ENCODE data around the gene RNASE4.

DNA sequence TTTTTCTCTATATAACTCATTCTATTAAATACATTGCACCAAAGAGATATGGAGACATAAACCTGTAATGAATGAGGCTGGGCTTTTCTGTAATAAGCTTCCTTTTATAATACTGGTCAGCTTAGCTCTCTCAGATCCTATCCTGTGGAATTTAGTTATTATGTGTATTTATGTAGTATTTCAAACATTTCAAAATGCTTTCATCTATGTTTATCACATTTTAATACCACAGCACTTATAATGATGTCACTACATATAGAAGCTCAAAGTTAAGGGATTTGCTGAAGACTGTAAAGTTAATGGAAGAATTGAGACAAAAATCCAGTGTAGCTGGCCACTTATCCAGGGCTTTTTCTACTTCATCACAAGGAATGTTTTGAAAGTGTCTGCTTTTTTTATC is 15.6 kb downstream of the RNASE4 start:
- no peak for TF ChIP-seq EZH2 (IDR thresholded peaks at IDR 0.05; ENCODE audit: borderline replicate concordance, low read length)
- TF ChIP-seq, protein P1, sequence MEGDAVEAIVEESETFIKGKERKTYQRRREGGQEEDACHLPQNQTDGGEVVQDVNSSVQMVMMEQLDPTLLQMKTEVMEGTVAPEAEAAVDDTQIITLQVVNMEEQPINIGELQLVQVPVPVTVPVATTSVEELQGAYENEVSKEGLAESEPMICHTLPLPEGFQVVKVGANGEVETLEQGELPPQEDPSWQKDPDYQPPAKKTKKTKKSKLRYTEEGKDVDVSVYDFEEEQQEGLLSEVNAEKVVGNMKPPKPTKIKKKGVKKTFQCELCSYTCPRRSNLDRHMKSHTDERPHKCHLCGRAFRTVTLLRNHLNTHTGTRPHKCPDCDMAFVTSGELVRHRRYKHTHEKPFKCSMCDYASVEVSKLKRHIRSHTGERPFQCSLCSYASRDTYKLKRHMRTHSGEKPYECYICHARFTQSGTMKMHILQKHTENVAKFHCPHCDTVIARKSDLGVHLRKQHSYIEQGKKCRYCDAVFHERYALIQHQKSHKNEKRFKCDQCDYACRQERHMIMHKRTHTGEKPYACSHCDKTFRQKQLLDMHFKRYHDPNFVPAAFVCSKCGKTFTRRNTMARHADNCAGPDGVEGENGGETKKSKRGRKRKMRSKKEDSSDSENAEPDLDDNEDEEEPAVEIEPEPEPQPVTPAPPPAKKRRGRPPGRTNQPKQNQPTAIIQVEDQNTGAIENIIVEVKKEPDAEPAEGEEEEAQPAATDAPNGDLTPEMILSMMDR (conservative IDR thresholded peaks at IDR 0.05 in 1 of 2, IDR thresholded peaks at IDR 0.05 in 1 of 2; ENCODE audit: extremely low read depth in 1 of 2, insufficient read depth in 1 of 2, low read depth in 1 of 2, low read length in 2 of 2), result no peak

Measured in mammary epithelial cell (primary cell).